ENCODE results near the gene CD247. TPM values are rescaled to one million over a fixed set of nuclear protein-coding genes. Genes with fewer than 3 reads are reported as not detected.

CD247 gene
- total RNA-seq, 1 donor: not detected

GRCh38 chr1:167503626-167504466 lies 14.5 kb downstream of the CD247 start:
- Histone ChIP-seq H3K4me2 (ENCODE audit: insufficient read depth, low read length) (no peak overlapping the region), H3K4me1 (ENCODE audit: insufficient read depth, low read length) (no peaks in the 10 kb centered on the region), H3K4me3 (ENCODE audit: insufficient read depth, low read length) (no peak overlapping the region), H3K36me3 (ENCODE audit: insufficient read depth, low read length) (no peaks in the 10 kb centered on the region), H3K27me3 (ENCODE audit: insufficient read depth, low read length) (peaks cover 9% of the 10 kb centered on the region), H3K27ac (ENCODE audit: low read depth, low read length) (no peak overlapping the region), H4K20me1 (ENCODE audit: insufficient read depth, low read length) (no peaks in the 10 kb centered on the region), H3K79me2 (ENCODE audit: insufficient read depth, low read length) (no peaks in the 10 kb centered on the region), H3K9me3 (ENCODE audit: low read depth, low read length) (no peaks in the 10 kb centered on the region), H2AFZ (ENCODE audit: low read length) (no peak overlapping the region)
- no peak for DNase-seq (ENCODE audit: insufficient read length, low spot score, missing footprints)
- TF ChIP-seq CTCF (IDR thresholded peaks at IDR 0.05; ENCODE audit: extremely low read depth, low read depth, low read length): no peak

GRCh38 chr1:167502719-167503462 lies 15.4 kb downstream of the CD247 start:
- no peak for DNase-seq (ENCODE audit: insufficient read length, low spot score, missing footprints)
- TF ChIP-seq CTCF (IDR thresholded peaks at IDR 0.05; ENCODE audit: extremely low read depth, low read depth, low read length): no peak
- Histone ChIP-seq H3K4me2 (ENCODE audit: insufficient read depth, low read length) (no peak overlapping the region), H3K4me1 (ENCODE audit: insufficient read depth, low read length) (no peaks in the 10 kb centered on the region), H3K36me3 (ENCODE audit: insufficient read depth, low read length) (no peaks in the 10 kb centered on the region), H3K27ac (ENCODE audit: low read depth, low read length) (no peak overlapping the region), H3K4me3 (ENCODE audit: insufficient read depth, low read length) (no peak overlapping the region), H4K20me1 (ENCODE audit: insufficient read depth, low read length) (no peaks in the 10 kb centered on the region), H3K27me3 (ENCODE audit: insufficient read depth, low read length) (peaks cover 10% of the 10 kb centered on the region), H3K79me2 (ENCODE audit: insufficient read depth, low read length) (no peaks in the 10 kb centered on the region), H3K9me3 (ENCODE audit: low read depth, low read length) (no peaks in the 10 kb centered on the region), H2AFZ (ENCODE audit: low read length) (no peak overlapping the region)

- no peak overlapping the region for H3K27ac ChIP-seq (ENCODE audit: low read depth, low read length)
- DNase-seq (ENCODE audit: insufficient read length, low spot score, missing footprints): no peak
- no peak overlapping the region for H2AFZ ChIP-seq (ENCODE audit: low read length)
- H3K79me2 ChIP-seq (ENCODE audit: insufficient read depth, low read length): no peaks in the 10 kb centered on the region
- no peaks in the 10 kb centered on the region for H3K4me1 ChIP-seq (ENCODE audit: insufficient read depth, low read length)
- no peak for TF ChIP-seq CTCF (IDR thresholded peaks at IDR 0.05; ENCODE audit: extremely low read depth, low read depth, low read length)
- no peak overlapping the region for H3K4me2 ChIP-seq (ENCODE audit: insufficient read depth, low read length)
- no peaks in the 10 kb centered on the region for H3K9me3 ChIP-seq (ENCODE audit: low read depth, low read length)
- peaks cover 13% of the 10 kb centered on the region for H3K27me3 ChIP-seq (ENCODE audit: insufficient read depth, low read length)
- H3K4me3 ChIP-seq (ENCODE audit: insufficient read depth, low read length): no peak overlapping the region
- H4K20me1 ChIP-seq (ENCODE audit: insufficient read depth, low read length): no peaks in the 10 kb centered on the region
- H3K36me3 ChIP-seq (ENCODE audit: insufficient read depth, low read length): no peaks in the 10 kb centered on the region
Measured at GRCh38 chr1:167502192-167502551, 16.2 kb downstream of the CD247 start.

Data from osteoblast (primary cell).